ENCODE measurements around the gene ZNF653.

- TF ChIP-seq POLR2AphosphoS5 (IDR thresholded peaks at IDR 0.05; ENCODE audit: borderline replicate concordance, low read depth, low read length): no peak
- no peak for TF ChIP-seq EZH2 (IDR thresholded peaks at IDR 0.05)
- TF ChIP-seq FOXP2 (optimal IDR thresholded peaks at IDR 0.05; ENCODE audit: control extremely low read depth, extremely low read length, insufficient read depth): no peak
Observed at GRCh38 chr19:11448923-11449554, 56.6 kb downstream of the ZNF653 start.
